ENCODE results near the gene BPTF.

BPTF gene

DNA sequence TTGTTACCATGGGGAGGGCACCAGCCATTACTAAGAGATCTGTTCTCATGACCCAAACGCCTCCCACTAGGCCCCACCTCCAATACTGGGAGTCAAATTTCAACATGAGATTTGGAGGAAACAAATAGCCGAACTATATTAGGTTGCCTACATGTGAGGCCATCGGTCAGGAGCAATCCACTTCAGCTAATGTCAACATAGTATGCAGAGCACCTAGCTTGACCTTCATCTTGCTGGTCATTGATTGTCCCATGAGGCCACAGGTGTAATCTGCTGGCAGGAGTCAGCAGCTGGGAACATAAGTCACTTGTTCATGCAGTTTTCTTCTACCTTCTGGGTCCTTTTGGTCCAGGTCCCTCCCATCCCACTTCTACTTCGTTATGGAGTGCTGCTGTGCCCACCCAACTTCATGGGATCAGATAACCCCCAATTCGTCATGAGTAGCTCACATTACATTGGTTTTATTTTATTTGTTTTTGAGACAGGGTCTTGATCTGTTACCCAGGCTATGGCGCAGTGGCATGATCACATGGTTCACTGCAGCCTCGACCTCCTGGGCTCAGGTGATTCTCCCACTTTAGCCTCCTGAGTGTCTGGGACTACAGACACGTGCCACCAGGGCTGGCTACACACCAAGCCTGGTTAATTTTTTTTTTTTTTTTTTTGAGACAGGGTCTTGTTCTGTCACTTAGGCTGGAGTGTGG is 204.4 kb downstream of the BPTF start:
- TF ChIP-seq, protein P1, sequence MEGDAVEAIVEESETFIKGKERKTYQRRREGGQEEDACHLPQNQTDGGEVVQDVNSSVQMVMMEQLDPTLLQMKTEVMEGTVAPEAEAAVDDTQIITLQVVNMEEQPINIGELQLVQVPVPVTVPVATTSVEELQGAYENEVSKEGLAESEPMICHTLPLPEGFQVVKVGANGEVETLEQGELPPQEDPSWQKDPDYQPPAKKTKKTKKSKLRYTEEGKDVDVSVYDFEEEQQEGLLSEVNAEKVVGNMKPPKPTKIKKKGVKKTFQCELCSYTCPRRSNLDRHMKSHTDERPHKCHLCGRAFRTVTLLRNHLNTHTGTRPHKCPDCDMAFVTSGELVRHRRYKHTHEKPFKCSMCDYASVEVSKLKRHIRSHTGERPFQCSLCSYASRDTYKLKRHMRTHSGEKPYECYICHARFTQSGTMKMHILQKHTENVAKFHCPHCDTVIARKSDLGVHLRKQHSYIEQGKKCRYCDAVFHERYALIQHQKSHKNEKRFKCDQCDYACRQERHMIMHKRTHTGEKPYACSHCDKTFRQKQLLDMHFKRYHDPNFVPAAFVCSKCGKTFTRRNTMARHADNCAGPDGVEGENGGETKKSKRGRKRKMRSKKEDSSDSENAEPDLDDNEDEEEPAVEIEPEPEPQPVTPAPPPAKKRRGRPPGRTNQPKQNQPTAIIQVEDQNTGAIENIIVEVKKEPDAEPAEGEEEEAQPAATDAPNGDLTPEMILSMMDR (IDR thresholded peaks at IDR 0.05; ENCODE audit: control insufficient read depth, extremely low read depth, insufficient read depth): no peak
- no peak for DNase-seq (ENCODE audit: low read depth)
- no peak overlapping the region for H3K4me3 ChIP-seq (ENCODE audit: low read depth, low read length)
